Lower lobe of right lung (tissue), 2 donors: ENCODE measurements around the gene ARID1B. TPM values are rescaled to one million over a fixed set of nuclear protein-coding genes. Genes with fewer than 3 reads are reported as not detected.

Experiments
- ATAC-seq, 2 donors: fragments of 200-7000 bp; cut with Tn5 transposase; one replicate each; pipeline ENCODE4 v1.9.1; 2020 to 2022; ENCODE audit warnings: mild to moderate bottlenecking in 2 of 2, moderate library complexity in 2 of 2
- DNase-seq: peaks from one replicate; pipeline ENCODE4 v3.0.0-alpha.2; 2020
- H3K27ac ChIP-seq: fragments of 200-600 bp; one replicate; pipeline ENCODE4 v1.8.0; 2022
- H3K27me3 ChIP-seq: fragments of 200-600 bp; one replicate; pipeline ENCODE4 v1.8.0; 2022; ENCODE audit warnings: low read depth
- H3K36me3 ChIP-seq: fragments of 200-600 bp; one replicate; pipeline ENCODE4 v1.8.0; 2022; ENCODE audit warnings: mild to moderate bottlenecking
- H3K4me1 ChIP-seq: fragments of 200-600 bp; one replicate; pipeline ENCODE4 v1.8.0; 2022
- H3K4me3 ChIP-seq: fragments of 200-600 bp; one replicate; pipeline ENCODE4 v1.8.0; 2022; ENCODE audit warnings: mild to moderate bottlenecking
- H3K9me3 ChIP-seq: fragments of 200-600 bp; one replicate; pipeline ENCODE4 v1.8.0; 2022
- intact Hi-C: fragments of 100-400 bp; cut with DNase I; formaldehyde crosslinking; loops from one replicate; pipeline ENCODE4 v1.11.0; 2022
- total RNA-seq: library from RNA; stranded (reverse); fragmentation: NEBNext Ultra II Directional; extraction: Animal tissue kit (Norgen Biotek cat#: 25700); gene quantifications from one replicate; pipeline ENCODE4 v1.2.1, GENCODE V29; 2021
- TF ChIP-seq, protein P1 (sequence below): fragments of 200-600 bp; IDR thresholded peaks from one replicate; pipeline ENCODE4 v1.8.0; 2022; ENCODE audit warnings: antibody characterized with exemption, mild to moderate bottlenecking
- donor health status: DM: no; HTN: yes; CAD: no; lungs with severe emphysema.

The ARID1B gene
- total RNA-seq, 1 donor from 2014 or later: 95.5 TPM

DNA sequence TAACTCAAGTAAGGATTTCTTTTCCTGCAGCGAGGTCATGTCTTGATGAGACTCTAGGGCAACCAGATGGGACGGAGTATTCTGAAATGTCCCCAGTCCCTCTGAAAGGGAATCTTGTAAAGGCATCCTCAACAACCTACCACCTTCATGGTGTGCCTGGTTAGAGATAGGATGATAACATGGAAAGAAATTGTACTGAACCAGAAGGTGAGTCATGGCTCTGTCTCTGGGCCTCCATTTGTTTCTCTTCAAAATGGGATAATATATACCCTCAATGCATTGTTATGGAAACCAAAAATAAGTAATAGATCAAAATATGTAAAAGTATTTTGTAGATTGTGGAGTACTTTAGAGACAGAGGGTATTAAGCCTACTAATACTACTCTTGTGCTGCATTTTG lies 219.1 kb downstream of the ARID1B start:
- no peak for ATAC-seq
- no peak for DNase-seq
- peaks cover 25% of the 10 kb centered on the region for H3K4me1 ChIP-seq

DNA sequence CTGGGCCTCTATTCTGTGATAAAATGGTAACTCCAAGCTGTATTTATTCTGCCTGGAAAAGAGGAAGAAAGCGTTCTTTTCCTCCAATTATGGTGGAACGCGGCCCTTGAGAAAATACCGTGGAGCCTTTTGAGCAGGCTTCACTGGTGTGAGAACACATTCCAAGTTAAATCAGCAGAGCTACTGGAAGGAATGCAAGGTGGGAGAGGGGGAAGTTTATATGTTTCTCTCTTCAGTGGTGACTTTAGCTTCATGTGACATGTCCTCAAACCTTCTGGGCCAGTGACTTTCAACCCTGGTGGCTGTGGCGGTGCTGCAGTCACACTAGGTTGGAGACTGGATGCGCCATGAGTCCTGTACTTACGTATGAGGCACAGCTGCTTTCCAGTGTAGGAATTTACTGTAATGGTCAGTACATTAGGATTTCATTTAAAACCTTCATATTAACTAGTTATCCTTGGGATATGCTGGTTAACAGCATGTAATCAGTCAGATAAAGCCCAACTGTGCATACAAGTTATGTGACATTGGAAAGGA lies 221.7 kb downstream of the ARID1B start:
- intact Hi-C loops: no loop called here

More for the DNA sequence above, 219.1 kb downstream of the ARID1B start:
- Histone ChIP-seq H3K27me3 (no peaks in the 10 kb centered on the region), H3K4me3 (no peak overlapping the region), H3K9me3 (no peaks in the 10 kb centered on the region), H3K36me3 (no peaks in the 10 kb centered on the region), H3K27ac (no peak overlapping the region)
- intact Hi-C loops: no loop called here
- TF ChIP-seq, protein P1, sequence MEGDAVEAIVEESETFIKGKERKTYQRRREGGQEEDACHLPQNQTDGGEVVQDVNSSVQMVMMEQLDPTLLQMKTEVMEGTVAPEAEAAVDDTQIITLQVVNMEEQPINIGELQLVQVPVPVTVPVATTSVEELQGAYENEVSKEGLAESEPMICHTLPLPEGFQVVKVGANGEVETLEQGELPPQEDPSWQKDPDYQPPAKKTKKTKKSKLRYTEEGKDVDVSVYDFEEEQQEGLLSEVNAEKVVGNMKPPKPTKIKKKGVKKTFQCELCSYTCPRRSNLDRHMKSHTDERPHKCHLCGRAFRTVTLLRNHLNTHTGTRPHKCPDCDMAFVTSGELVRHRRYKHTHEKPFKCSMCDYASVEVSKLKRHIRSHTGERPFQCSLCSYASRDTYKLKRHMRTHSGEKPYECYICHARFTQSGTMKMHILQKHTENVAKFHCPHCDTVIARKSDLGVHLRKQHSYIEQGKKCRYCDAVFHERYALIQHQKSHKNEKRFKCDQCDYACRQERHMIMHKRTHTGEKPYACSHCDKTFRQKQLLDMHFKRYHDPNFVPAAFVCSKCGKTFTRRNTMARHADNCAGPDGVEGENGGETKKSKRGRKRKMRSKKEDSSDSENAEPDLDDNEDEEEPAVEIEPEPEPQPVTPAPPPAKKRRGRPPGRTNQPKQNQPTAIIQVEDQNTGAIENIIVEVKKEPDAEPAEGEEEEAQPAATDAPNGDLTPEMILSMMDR: no peak

DNA sequence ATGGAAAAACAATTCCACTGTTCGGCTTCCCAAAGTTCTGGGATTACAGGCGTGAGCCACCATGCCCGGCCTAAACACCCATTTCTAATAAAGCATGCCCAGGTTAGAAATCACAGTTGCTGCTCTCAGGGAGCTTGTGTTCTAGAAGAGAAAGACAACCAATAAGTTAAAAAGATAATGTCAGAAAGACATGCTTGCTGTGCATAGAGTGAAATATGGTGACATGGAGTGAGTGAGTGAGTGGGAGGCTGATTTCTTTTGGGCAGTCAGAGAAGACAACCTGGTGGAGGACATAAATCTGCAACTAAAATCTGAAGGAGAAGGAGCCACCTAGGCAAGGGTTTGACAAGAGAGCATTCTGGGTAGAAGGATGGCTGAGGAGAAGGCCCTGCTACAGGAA lies 222.6 kb downstream of the ARID1B start:
- ATAC-seq (no peak), DNase-seq (no peak)
- Histone ChIP-seq H3K36me3 (no peaks in the 10 kb centered on the region), H3K4me3 (no peak overlapping the region), H3K4me1 (peaks cover 2% of the 10 kb centered on the region), H3K9me3 (no peaks in the 10 kb centered on the region), H3K27me3 (no peaks in the 10 kb centered on the region), H3K27ac (no peak overlapping the region)
- TF ChIP-seq, protein P1: no peak
- intact Hi-C loops: no loop called here

More for the DNA sequence above, 221.7 kb downstream of the ARID1B start:
- H3K27ac ChIP-seq: no peak overlapping the region
- no peaks in the 10 kb centered on the region for H3K36me3 ChIP-seq
- H3K9me3 ChIP-seq: no peaks in the 10 kb centered on the region
- no peak for ATAC-seq
- H3K27me3 ChIP-seq: no peaks in the 10 kb centered on the region
- H3K4me1 ChIP-seq: peaks cover 11% of the 10 kb centered on the region
- TF ChIP-seq, protein P1: no peak
- H3K4me3 ChIP-seq: no peak overlapping the region
- DNase-seq: no peak

DNA sequence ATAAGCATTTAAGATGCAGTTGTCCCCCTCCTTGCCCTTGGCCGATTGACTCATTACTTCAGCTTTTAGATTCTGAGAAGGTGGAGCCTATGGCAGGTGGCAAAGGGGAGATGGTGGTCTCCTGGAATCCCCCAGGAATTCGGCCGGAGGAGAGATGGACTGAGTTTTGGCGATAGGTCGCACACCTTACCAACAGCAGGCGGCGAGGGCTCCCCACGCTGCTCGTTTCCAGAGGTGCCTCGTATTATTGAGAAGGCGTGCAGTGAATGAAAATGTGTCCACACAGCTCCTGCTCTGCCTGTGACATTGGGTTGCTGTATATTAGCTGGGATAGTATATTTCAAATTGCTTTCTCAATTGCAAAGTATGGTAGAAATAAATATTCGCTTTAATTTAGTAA lies 224.5 kb downstream of the ARID1B start:
- H3K9me3 ChIP-seq: no peaks in the 10 kb centered on the region
- TF ChIP-seq, protein P1: no peak
- no peak overlapping the region for H3K4me3 ChIP-seq
- no peaks in the 10 kb centered on the region for H3K36me3 ChIP-seq
- H3K4me1 ChIP-seq: no peaks in the 10 kb centered on the region
- intact Hi-C loops: no loop called here
- H3K27ac ChIP-seq: no peak overlapping the region
- ATAC-seq (no peak), DNase-seq (no peak)
- H3K27me3 ChIP-seq: no peaks in the 10 kb centered on the region

DNA sequence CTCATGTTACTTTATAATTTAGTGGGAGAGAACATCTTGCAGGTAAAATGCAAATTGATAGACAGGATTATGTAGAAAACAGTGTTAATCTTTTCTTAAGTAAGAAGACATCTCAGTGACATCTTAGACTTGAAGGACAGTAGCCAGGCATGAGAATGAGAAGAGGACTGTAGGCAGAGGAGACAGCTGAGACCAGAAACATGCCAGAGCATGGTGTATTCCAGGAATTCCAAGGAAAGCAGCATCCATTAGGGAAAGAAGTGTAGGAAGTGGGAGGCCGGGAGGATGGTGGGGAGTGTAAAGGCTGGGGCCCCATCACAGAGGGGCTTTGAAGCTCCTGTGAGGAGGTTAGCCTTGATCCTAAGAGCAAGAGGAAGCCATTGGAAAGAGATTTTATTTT lies 225.6 kb downstream of the ARID1B start:
- no peak for DNase-seq
- no peak for ATAC-seq

More for the DNA sequence above, 225.6 kb downstream of the ARID1B start:
- TF ChIP-seq, protein P1: no peak
- H3K36me3 ChIP-seq: no peaks in the 10 kb centered on the region
- H3K9me3 ChIP-seq: no peaks in the 10 kb centered on the region
- H3K27ac ChIP-seq: no peak overlapping the region
- no peaks in the 10 kb centered on the region for H3K4me1 ChIP-seq
- H3K4me3 ChIP-seq: no peak overlapping the region
- no peaks in the 10 kb centered on the region for H3K27me3 ChIP-seq
- intact Hi-C loops: no loop called here
